Mucosa of stomach (tissue), 1 donor: ENCODE data around the gene R3HDM2.
"Not testable (repeated sequence)": the region's sequence is repeated elsewhere in the genome, so short reads cannot be mapped to it uniquely, and the experiment has no call there.

Experiments
- H3K27me3 ChIP-seq: one replicate; pipeline ENCODE4 v1.7.0; 2013; ENCODE audit warnings: mild to moderate bottlenecking, low read length; ENCODE audit not compliant: control insufficient read depth, insufficient read depth
- H3K36me3 ChIP-seq: one replicate; pipeline ENCODE4 v1.7.0; 2013; ENCODE audit warnings: low read length; ENCODE audit not compliant: control insufficient read depth, insufficient read depth
- H3K4me1 ChIP-seq: one replicate; pipeline ENCODE4 v1.7.0; 2013; ENCODE audit warnings: mild to moderate bottlenecking, low read length; ENCODE audit not compliant: control insufficient read depth, insufficient read depth
- H3K4me3 ChIP-seq: one replicate; pipeline ENCODE4 v1.7.0; 2013; ENCODE audit warnings: low read length
- H3K9ac ChIP-seq: one replicate; pipeline ENCODE4 v1.7.0; 2013; ENCODE audit warnings: mild to moderate bottlenecking, low read length, moderate library complexity
- H3K9me3 ChIP-seq: one replicate; pipeline ENCODE4 v1.7.0; 2013; ENCODE audit warnings: mild to moderate bottlenecking, low read length, moderate library complexity; ENCODE audit not compliant: control insufficient read depth
- donor health status: Pancreatic carcinoma.

Gene R3HDM2

GRCh38 chr12:57444744-57445143, 13.9 kb upstream of the R3HDM2 start:
- Histone ChIP-seq H3K27me3 (no peaks in the 10 kb centered on the region), H3K4me3 (no peak overlapping the region), H3K9ac (no peak overlapping the region)

GRCh38 chr12:57444337-57444736, 13.5 kb upstream of the R3HDM2 start:
- not testable (repeated sequence) for H3K9me3 ChIP-seq, H3K9ac ChIP-seq, H3K4me1 ChIP-seq, H3K36me3 ChIP-seq, H3K27me3 ChIP-seq, H3K4me3 ChIP-seq

More at GRCh38 chr12:57444744-57445143, 13.9 kb upstream of the R3HDM2 start:
- no peaks in the 10 kb centered on the region for H3K36me3 ChIP-seq
- H3K9me3 ChIP-seq: no peaks in the 10 kb centered on the region
- no peaks in the 10 kb centered on the region for H3K4me1 ChIP-seq

GRCh38 chr12:57441846-57442427, 11.1 kb upstream of the R3HDM2 start:
- no peaks in the 10 kb centered on the region for H3K36me3 ChIP-seq
- no peaks in the 10 kb centered on the region for H3K27me3 ChIP-seq
- no peak overlapping the region for H3K9ac ChIP-seq
- no peaks in the 10 kb centered on the region for H3K4me1 ChIP-seq
- H3K4me3 ChIP-seq: no peak overlapping the region
- no peaks in the 10 kb centered on the region for H3K9me3 ChIP-seq

- H3K9ac ChIP-seq, H3K4me3 ChIP-seq, H3K4me1 ChIP-seq, H3K36me3 ChIP-seq, H3K9me3 ChIP-seq, H3K27me3 ChIP-seq: not testable (repeated sequence)
Measured at GRCh38 chr12:57441393-57441792, 10.6 kb upstream of the R3HDM2 start.

DNA sequence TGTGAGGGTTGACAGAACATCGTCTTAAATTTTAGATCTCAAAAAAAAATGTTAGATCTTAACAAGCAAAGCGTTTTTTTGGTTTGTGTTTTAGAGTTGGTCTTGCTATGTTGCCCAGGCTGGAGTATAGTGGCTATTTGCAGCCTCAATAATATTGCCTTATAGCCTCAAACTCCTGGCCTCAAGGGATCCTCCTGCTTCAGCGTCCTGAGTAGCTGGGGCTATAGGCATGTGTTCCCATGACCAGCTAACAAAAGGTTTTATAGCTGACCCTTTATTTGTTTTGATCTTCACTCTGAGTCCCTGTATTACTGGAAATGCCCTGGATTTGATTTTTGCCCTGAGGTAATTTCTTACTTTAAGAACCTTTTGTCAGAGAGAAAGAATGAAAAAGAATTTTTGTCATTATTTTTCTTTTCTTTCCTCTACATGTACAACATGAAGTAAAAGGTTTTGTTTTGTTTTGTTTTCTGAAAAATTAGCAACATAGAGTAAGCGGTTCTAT, 9.0 kb upstream of the R3HDM2 start:
- H3K4me1 ChIP-seq: no peaks in the 10 kb centered on the region
- no peak overlapping the region for H3K4me3 ChIP-seq
- no peaks in the 10 kb centered on the region for H3K36me3 ChIP-seq

GRCh38 chr12:57438400-57438799, 7.6 kb upstream of the R3HDM2 start:
- Histone ChIP-seq H3K36me3 (no peaks in the 10 kb centered on the region), H3K9me3 (no peaks in the 10 kb centered on the region), H3K27me3 (no peaks in the 10 kb centered on the region), H3K9ac (no peak overlapping the region), H3K4me1 (no peaks in the 10 kb centered on the region), H3K4me3 (no peak overlapping the region)

More for the DNA sequence above, 9.0 kb upstream of the R3HDM2 start:
- no peak overlapping the region for H3K9ac ChIP-seq
- H3K9me3 ChIP-seq: no peaks in the 10 kb centered on the region
- H3K27me3 ChIP-seq: no peaks in the 10 kb centered on the region

DNA sequence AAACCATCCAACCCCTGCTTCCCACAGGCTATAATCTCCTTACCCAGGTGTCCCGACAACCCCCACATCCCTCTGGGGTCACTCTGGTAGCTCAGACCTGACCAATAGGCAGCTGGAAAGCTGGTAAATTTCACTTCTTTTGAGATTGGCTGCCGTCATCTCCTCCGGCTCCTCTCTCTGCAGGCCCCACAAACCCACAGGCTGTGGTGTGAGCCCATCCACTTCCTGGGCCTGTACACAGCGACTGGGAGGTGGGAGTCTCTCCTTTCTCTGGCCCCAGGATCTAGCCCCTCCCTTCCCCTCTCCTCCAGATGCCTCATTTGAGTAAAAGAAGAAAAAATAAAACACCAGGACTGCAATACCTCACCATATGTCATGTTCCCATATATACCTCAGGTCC, 4.5 kb upstream of the R3HDM2 start:
- Histone ChIP-seq H3K4me1 (no peaks in the 10 kb centered on the region), H3K27me3 (no peaks in the 10 kb centered on the region), H3K36me3 (no peaks in the 10 kb centered on the region), H3K9ac (no peak overlapping the region), H3K4me3 (no peak overlapping the region), H3K9me3 (no peaks in the 10 kb centered on the region)

DNA sequence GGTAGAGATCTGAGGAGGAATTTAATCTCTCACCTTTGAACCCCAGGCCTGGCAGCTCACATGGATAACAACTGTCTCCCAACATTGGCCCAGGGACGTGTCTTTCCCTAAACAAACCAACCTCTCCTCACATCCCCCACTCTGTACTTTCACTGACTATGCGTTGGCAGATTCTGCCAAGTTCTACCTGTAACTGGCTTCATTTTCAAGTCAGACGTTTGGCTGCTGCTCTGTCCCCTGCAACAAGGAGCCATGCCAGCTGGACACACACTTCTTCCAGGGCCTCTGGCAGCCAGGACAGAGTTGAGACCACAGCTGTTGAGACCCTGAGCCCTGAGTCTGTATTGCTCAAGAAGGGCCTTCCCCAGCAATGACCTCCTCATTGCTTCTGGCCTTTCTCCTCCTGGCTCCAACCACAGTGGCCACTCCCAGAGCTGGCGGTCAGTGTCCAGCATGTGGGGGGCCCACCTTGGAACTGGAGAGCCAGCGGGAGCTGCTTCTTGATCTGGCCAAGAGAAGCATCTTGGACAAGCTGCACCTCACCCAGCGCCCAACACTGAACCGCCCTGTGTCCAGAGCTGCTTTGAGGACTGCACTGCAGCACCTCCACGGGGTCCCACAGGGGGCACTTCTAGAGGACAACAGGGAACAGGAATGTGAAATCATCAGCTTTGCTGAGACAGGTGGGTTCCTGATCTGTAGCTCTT, 3.8 kb upstream of the R3HDM2 start, which contains the start of gene INHBC:
TSS of gene INHBC (plus strand) at position 268 of the 707 bp plus-strand sequence. CDS start at position 371, 103 bp downstream.
- Histone ChIP-seq H3K9ac (no peak within 1 kb of the TSS), H3K4me1 (peaks cover 4% of the 10 kb centered on the region), H3K9me3 (no peaks in the 10 kb centered on the region), H3K4me3 (no peak within 1 kb of the TSS), H3K36me3 (no peaks in the 10 kb centered on the region), H3K27me3 (no peaks in the 10 kb centered on the region)

DNA sequence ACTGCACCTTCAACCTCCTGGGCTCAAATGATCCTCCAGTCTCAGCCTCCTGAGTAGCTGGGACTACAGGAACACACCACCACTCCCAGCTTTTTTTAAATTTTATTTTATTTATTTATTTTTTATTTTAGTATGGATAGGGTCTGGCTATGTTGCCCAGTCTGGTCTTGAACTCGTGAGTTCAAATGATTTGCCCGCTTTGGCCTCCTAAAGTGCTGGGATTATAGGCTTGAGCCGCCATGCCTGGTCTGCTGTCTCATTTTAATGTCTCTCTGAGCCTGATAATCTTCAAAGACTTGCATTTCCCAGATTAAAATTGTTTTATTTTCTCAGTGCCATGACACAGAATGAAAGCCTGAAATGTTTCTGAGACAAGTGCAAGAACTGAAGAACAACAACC, 2.5 kb upstream of the R3HDM2 start:
- Histone ChIP-seq H3K4me3 (no peak overlapping the region), H3K9me3 (no peaks in the 10 kb centered on the region), H3K27me3 (no peaks in the 10 kb centered on the region), H3K4me1 (peaks cover 10% of the 10 kb centered on the region), H3K9ac (no peak overlapping the region), H3K36me3 (no peaks in the 10 kb centered on the region)

- Histone ChIP-seq H3K27me3 (no peaks in the 10 kb centered on the region), H3K9me3 (no peaks in the 10 kb centered on the region), H3K9ac (peak overlapping the region; percentile 84), H3K36me3 (no peaks in the 10 kb centered on the region), H3K4me3 (peak overlapping the region; percentile 71), H3K4me1 (peaks cover 10% of the 10 kb centered on the region)
Measured at GRCh38 chr12:57431654-57432188, 878 bp upstream of the R3HDM2 start.

DNA sequence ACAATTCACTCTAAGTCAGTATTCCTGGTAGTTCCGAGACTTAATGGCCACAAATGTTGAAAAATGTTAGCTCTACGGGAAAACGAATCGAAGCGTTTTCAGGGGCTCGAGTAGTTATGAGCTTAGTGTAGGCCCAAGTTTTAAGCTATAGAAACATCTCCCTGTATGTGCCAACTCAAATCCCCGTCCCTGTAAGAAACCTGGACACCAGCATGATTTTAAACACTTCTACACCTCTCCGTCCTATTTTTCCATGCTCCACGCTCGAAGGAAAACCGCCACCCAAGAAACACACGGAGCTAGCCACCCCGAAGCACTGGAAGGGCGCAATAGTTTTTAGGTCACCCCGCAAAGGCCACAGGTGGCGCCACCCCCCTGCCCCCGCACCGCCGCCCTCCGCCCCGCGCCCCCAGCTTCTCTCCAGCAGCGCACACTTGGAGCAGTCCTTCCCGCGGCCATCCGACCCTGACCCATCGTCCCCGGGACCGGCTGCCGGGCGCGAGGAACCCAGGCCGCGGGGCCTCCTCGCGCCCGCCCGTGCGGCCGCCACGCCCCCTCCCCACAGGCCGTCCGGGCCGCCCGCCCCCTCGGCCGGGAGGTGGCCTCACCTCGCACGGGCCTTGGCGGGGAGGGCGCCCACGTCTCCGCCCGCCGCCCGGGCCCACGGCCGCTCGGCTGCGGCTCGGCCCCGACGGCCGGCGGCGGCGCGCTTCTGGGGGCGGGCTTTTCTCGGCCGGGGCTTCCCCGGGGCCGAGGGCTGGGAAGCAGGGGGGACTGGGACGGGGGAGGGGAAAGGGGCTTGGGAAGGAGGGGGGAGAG, 522 bp downstream of the R3HDM2 start:
- H3K4me1 ChIP-seq: peaks cover 10% of the 10 kb centered on the region
- H3K9me3 ChIP-seq: no peaks in the 10 kb centered on the region
- peak overlapping the region; percentile 84 for H3K9ac ChIP-seq

More for the DNA sequence above, 522 bp downstream of the R3HDM2 start:
- no peaks in the 10 kb centered on the region for H3K36me3 ChIP-seq
- no peaks in the 10 kb centered on the region for H3K27me3 ChIP-seq
- peak overlapping the region; percentile 50 for H3K4me3 ChIP-seq
